GM12873 (cell line): Measurements from ENCODE around the gene FEM1B.

Experiments
- TF ChIP-seq, protein P1 (sequence below): IDR thresholded peaks from 2 replicates; pipeline ENCODE4 v1.5.1; 2012; ENCODE audit warnings: low read depth, mild to moderate bottlenecking, moderate library complexity, low read length, control low read depth; ENCODE audit not compliant: insufficient read depth; ENCODE audit errors: missing control alignments

The FEM1B gene

GRCh38 chr15:68316061-68316804 lies 38.7 kb downstream of the FEM1B start:
- TF ChIP-seq, protein P1, sequence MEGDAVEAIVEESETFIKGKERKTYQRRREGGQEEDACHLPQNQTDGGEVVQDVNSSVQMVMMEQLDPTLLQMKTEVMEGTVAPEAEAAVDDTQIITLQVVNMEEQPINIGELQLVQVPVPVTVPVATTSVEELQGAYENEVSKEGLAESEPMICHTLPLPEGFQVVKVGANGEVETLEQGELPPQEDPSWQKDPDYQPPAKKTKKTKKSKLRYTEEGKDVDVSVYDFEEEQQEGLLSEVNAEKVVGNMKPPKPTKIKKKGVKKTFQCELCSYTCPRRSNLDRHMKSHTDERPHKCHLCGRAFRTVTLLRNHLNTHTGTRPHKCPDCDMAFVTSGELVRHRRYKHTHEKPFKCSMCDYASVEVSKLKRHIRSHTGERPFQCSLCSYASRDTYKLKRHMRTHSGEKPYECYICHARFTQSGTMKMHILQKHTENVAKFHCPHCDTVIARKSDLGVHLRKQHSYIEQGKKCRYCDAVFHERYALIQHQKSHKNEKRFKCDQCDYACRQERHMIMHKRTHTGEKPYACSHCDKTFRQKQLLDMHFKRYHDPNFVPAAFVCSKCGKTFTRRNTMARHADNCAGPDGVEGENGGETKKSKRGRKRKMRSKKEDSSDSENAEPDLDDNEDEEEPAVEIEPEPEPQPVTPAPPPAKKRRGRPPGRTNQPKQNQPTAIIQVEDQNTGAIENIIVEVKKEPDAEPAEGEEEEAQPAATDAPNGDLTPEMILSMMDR: peak; percentile 52

GRCh38 chr15:68317281-68318007 lies 39.9 kb downstream of the FEM1B start:
- TF ChIP-seq, protein P1: no peak

DNA sequence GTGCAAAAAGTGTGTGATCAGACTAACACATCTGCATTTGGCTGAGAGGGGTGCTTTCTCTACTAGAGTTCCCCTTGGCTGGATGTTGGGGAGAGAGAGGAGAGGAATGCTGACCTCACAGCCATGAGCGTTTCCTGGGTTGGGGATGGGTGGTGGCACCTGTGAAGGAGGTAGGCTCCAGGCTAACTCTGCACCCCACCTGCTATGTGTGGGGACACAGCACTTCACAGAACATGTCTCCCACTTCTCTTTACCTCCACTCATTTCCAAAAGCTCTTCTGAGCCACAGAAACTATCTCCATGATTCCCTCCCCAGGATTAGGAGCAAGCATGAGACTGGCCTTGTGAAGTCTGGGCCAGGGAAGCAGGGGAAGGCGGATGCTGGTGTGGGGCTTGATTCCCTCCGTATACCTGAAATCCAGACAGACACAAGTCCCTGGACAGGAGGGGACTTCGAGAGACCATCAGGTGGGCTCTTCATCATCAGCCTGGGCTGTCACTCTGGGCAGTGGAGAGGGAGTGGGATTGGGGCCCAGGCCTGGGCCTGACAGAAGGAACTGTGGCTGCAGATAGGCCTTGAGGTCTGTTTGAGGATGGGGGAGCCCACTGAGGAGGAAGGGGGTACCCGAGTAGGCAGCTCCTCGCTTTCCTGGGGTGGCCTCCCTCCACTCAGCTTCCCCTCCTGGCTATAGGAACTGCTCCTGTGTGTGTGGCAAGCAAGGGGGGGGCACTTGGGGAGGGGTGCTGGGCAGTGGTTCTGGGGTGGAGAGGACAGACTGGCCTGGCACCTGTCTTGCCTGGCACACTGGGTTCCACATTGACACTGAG lies 40.7 kb downstream of the FEM1B start:
- TF ChIP-seq, protein P1: no peak

DNA sequence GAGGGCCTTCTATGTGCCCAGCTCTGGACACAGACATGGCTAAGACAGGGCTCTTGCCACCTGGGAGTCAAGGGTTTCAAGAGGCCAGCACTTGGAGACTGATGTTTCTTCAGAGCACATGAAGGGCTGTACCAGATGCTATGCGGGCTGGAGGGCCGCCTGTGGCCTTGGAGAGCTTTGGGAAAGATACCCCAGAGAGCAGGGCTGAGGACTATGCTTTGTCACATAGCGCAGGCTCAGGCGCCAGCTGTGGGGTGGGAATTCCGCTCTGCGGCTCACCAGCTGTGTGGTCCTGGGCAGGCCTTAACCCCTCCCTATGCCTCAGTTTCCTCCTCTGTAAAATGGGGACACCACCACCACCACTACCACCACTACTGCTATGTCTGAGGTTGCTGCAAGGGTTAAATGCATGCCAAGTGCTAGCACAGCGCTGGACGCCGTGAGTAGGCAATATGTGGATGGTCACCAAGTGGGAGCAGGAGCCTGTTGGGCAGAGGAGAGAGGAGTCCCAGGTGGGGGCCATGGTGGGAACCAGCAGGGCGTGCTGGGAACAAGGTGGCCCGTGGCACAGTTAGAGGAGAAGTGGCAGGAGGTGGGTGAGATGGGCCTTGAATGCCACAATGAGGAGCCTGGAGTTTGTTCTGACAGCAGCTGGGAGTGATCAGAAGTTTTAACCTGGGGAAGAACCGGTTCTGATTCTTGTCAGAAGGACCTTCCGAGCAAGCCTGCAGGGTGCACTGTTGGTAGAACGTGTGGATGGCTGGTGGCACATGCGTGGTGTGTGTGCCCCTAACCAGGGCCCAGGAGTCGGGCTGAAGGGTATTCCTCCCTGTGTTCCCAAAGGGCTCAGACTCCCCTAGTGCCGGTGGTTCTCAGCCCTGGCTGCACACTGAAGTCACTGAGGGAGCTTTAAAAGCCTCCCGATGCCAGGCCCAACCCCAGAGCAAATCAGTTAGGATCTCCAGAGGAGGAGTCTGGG lies 41.7 kb downstream of the FEM1B start:
- TF ChIP-seq, protein P1: no peak

DNA sequence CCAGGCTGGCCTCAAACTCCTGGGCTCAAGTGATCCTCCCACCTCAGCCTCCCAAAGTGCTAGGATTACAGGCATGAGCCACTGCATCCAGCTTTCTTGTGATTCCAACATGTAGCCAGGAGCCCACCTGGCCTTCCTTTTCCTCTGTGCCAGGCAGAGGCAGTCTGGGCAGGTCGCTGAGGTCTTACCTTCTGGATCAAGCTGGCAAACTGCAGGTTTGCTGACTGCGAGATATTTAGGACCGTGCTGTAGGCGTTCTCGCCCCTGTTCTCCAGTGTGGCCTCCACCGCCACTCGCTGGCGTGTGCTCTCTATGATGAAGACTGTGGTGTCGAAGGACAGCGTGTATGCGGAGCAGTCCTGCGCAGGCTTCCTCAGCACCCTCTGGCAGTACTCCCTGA lies 42.5 kb downstream of the FEM1B start:
- TF ChIP-seq, protein P1: no peak

DNA sequence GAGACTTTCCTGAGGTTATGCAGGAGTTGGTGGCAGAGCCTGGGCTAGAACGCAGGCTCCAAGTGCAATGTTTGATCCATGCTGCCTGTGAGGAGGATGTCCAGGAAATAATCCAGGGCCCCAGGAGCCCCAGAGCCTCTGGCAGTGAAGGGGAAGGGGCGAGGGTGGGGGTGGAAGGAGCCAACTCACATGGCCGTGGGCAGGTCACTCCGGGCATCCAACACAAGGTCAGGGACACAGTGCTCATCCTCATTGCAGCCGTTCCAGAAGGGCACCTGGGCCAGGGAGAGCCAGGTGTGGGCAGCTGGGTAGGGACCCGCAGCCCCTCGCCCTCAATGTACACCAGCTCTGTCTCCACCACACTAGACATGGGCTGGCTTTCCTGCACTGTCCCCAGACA lies 43.7 kb downstream of the FEM1B start:
- TF ChIP-seq, protein P1: no peak
